Gastrocnemius medialis (tissue), 4 donors: ENCODE measurements around the gene PKIB.

Experiments
- CTCF ChIP-seq, 5 experiments: fragments of 450-650 bp in 3 of 5; fragments of 200-600 bp in 2 of 5; sonication (generic) in 2 of 5; IDR thresholded peaks in 4 of 5; conservative IDR thresholded peaks in 1 of 5; 1 replicate in 4 of 5; 2 replicates in 1 of 5; pipeline ENCODE4 v1.5.1; 2016 to 2019; ENCODE audit warnings: antibody characterized with exemption in 5 of 5, mild to moderate bottlenecking in 3 of 5, moderate library complexity in 3 of 5
- POLR2A ChIP-seq, 2 donors: fragments of 450-650 bp; IDR thresholded peaks; one replicate each; pipeline ENCODE4 v1.6.1; 2017; ENCODE audit warnings: antibody characterized with exemption in 2 of 2, mild to moderate bottlenecking in 2 of 2, moderate library complexity in 2 of 2

GRCh38 chr6:122624853-122625252, 14.6 kb downstream of the PKIB start:
- no peak for TF ChIP-seq CTCF (IDR thresholded peaks at IDR 0.05 in 4 of 5, conservative IDR thresholded peaks at IDR 0.05 in 1 of 5)
- no peak for TF ChIP-seq POLR2A (IDR thresholded peaks at IDR 0.05)
